Raji (cell line): ENCODE results near the gene KCNIP4.

Source experiments
- POLR2A ChIP-seq: IDR thresholded peaks from 2 replicates; pipeline ENCODE4 v1.6.1; 2011; ENCODE audit warnings: low read depth, low read length, control low read depth; ENCODE audit not compliant: insufficient read depth

KCNIP4 gene

GRCh38 chr4:21410372-21410771, 538.2 kb downstream of the KCNIP4 start:
- TF ChIP-seq POLR2A, result no peak

GRCh38 chr4:21387683-21388082, 560.9 kb downstream of the KCNIP4 start:
- TF ChIP-seq POLR2A, result no peak

DNA sequence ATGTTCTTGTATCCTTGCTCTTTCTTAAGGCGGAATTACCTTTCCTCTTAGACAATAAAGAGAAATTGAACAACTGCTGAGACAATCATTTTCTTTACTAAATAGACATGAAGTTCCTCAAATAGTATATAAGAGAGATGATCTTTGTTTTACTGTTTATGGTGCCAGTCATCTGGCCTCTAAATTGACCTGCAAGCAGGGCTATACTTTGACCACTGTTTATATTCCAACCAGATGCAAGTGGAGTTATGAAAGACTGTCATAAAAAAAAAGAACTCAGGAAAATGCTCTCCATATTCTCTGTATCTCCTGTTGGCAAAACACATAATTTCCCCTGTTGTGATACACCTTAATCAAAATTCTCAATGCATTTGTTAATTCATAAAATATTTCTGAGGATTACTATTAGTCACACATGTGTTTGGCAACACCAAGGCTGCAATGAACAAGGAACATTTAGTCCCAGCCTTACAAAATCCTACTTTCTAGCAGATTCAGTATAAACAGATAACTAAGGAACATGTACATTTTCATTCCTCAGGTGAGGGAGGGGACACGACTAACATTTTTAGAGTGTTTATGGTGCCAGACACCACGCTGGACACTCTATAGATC, 562.3 kb downstream of the KCNIP4 start:
- TF ChIP-seq POLR2A, result no peak

GRCh38 chr4:21385706-21386105, 562.9 kb downstream of the KCNIP4 start:
- no peak for TF ChIP-seq POLR2A

- TF ChIP-seq POLR2A, result no peak
Observed at GRCh38 chr4:21384609-21385008, 564.0 kb downstream of the KCNIP4 start.

DNA sequence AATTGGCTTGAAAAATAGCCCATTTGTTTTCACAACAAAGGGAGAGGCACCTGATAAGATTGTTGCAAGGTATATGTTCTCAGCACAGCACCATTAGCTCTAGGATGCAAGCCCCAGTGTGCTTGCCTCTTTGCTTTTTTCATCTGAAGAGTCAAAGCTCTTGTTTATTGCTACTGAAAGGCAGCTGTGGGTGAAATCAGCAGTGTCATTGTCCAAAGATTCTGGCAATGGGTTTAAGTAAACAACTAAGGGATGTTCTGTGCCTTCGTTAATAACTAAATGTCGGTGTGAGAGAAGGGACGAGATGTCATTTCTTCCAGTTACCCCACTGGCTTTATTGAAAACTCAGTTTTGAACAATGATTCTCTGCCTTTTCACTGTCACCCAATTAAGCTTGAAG, 567.7 kb downstream of the KCNIP4 start:
- no peak for TF ChIP-seq POLR2A

DNA sequence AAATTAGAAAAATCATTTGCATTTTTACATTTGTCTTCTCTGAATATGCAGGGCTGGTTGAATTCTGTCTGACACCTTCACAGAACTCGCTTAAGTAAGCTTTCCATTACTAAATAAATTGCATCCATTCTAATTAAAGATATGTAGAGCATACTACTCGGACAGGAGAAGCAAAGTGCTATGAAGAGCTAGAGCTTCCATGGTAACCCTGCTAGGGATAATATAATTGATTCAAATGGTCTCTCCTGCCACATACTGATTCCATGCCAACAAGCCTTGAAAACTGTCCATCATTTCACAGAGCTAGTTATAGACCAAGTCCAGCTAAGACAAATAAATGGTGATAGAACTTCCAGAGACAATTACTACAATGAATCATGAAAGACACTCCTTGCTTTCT, 571.5 kb downstream of the KCNIP4 start:
- no peak for TF ChIP-seq POLR2A

DNA sequence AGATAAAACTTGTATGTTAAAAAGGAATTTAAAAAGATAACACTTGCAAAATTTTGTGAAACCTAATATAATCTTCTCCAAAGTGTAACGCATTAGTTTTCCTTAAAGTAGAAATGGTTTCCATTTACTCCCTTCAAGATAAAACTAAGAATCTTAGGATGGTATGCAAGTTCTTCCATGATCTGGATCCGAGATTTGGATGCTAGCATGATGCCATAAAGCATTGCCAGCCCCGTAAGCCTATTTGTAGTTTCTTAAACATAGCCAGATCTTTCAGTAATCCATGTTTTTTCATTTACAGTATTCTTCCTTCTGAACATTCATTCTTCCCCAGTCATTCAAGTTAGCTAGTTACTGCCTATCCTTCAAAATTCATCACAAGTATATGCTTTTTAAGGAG, 572.4 kb downstream of the KCNIP4 start:
- TF ChIP-seq POLR2A, result no peak

GRCh38 chr4:21374641-21375368, 573.8 kb downstream of the KCNIP4 start:
- TF ChIP-seq POLR2A, result no peak

- TF ChIP-seq POLR2A, result no peak
Observed at GRCh38 chr4:21367567-21367966, 581.0 kb downstream of the KCNIP4 start.

GRCh38 chr4:21366840-21367239, 581.7 kb downstream of the KCNIP4 start:
- no peak for TF ChIP-seq POLR2A

GRCh38 chr4:21366312-21366711, 582.3 kb downstream of the KCNIP4 start:
- TF ChIP-seq POLR2A, result no peak

DNA sequence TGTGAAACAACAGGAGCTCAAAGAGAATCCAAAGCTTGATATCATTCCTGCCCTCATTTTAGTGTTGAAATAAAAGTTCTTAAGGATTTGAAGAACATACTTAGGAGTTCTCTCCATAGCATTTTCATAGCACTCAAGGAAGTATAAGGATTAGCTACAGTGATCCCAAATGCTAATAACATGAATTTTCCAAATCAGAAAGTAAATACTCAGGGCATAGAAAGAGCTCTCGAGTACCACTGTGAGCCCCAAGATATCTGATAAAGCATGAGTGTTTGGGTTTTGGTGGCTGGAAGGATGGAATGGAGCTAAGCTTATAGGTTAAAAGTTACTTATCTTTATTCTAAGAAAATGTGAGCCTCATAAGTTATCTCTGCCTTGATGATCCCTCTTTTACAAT, 584.9 kb downstream of the KCNIP4 start:
- TF ChIP-seq POLR2A, result no peak

GRCh38 chr4:21347142-21347541, 601.4 kb downstream of the KCNIP4 start:
- TF ChIP-seq POLR2A, result no peak

GRCh38 chr4:21327976-21328700, 620.4 kb downstream of the KCNIP4 start:
- TF ChIP-seq POLR2A, result no peak

- TF ChIP-seq POLR2A, result no peak
Observed at GRCh38 chr4:21320034-21320433, 628.5 kb downstream of the KCNIP4 start.
